Uterus (tissue), 2 donors: ENCODE results near the gene LEFTY2.

Experiments
- POLR2A ChIP-seq, 2 donors: fragments of 450-650 bp; IDR thresholded peaks; one replicate each; pipeline ENCODE4 v1.6.1; 2016; ENCODE audit warnings: antibody characterized with exemption in 2 of 2, mild to moderate bottlenecking in 1 of 2, moderate library complexity in 1 of 2
- TF ChIP-seq, protein P1 (sequence below), 4 experiments: fragments of 200-600 bp in 2 of 4; fragments of 450-650 bp in 2 of 4; sonication (generic) in 2 of 4; IDR thresholded peaks; one replicate each; pipeline ENCODE4 v1.5.1; 2016 to 2019; ENCODE audit warnings: antibody characterized with exemption in 4 of 4, mild to moderate bottlenecking in 2 of 4, moderate library complexity in 1 of 4

DNA sequence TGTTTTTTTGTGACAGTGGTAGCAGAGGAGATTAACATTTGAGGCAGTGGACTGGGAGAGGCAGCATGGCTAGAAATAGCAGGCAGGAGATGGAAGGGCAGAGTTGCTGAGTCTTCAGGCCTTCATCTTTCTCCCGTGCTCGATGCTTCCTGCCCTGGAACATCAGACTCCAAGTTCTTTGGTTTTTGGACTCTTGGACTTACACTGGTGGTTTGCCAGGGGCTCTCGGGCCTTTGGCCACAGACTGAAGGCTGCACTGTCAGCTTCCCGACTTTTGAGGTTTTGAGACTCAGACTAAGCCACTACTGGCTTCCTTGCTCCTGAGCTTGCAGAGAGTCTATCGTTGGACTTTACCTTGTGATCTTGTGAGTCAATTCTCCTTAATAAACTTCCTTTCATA lies 24.2 kb upstream of the LEFTY2 start:
- TF ChIP-seq, protein P1, sequence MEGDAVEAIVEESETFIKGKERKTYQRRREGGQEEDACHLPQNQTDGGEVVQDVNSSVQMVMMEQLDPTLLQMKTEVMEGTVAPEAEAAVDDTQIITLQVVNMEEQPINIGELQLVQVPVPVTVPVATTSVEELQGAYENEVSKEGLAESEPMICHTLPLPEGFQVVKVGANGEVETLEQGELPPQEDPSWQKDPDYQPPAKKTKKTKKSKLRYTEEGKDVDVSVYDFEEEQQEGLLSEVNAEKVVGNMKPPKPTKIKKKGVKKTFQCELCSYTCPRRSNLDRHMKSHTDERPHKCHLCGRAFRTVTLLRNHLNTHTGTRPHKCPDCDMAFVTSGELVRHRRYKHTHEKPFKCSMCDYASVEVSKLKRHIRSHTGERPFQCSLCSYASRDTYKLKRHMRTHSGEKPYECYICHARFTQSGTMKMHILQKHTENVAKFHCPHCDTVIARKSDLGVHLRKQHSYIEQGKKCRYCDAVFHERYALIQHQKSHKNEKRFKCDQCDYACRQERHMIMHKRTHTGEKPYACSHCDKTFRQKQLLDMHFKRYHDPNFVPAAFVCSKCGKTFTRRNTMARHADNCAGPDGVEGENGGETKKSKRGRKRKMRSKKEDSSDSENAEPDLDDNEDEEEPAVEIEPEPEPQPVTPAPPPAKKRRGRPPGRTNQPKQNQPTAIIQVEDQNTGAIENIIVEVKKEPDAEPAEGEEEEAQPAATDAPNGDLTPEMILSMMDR (IDR thresholded peaks at IDR 0.05): no peak
- TF ChIP-seq POLR2A (IDR thresholded peaks at IDR 0.05): no peak
